GM19193 (cell line): ENCODE data around the gene MLLT6.

Experiments used
- POLR2A ChIP-seq: IDR thresholded peaks from 4 replicates; pipeline ENCODE4 v1.6.1; 2011; ENCODE audit not compliant: insufficient read depth, insufficient read length; ENCODE audit errors: extremely low read depth

Gene MLLT6

DNA sequence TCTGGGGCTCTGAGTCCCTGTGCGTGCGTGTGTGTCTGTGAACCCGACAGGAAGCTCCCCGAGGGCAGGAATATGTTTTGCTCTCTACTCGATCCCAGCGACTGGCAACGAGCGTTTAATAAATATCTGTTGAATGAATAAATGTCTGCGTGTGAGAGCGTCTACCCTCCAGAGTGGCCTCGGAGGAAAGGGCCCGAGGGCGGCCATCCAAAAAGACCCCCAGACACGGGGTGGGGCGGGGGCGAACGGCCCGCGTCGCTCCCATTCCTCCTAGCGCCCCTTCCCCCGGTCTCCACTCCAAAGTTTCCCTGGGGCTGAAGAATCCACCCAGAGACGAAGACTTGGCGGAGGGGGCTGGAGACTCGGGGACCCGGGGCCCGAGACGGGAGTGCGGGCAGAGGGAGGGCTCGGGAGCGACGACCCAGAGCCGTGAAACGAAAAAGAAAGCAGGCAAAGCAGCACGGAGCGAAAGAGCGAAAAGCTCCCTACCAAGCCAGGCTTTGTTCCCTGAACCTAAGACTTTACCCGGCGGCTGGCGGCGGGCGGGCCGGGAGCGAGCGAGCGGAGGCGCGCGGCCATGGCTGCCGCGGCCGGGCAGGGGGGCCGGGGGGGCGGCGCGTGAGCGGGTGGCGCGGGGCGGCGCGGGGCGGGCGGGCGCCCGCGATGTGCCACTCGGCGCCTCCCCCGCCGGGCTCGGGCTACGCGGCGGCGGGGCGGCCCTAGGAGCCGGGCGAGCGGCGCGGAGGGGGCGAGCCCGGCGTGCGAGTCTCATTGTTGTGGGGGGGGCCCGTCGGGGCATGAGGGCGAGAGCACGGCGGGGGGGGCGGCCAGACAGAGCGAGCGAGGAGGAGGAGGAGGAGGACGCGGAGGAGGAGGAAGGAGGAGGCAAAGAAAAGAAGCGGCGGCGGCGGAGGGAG, at the start of gene MLLT6:
Gene MLLT6 (plus strand): TSS at position 668 of the 917 bp plus-strand sequence. CDS start 360 bp downstream, outside the sequence.
- TF ChIP-seq POLR2A, result no peak

DNA sequence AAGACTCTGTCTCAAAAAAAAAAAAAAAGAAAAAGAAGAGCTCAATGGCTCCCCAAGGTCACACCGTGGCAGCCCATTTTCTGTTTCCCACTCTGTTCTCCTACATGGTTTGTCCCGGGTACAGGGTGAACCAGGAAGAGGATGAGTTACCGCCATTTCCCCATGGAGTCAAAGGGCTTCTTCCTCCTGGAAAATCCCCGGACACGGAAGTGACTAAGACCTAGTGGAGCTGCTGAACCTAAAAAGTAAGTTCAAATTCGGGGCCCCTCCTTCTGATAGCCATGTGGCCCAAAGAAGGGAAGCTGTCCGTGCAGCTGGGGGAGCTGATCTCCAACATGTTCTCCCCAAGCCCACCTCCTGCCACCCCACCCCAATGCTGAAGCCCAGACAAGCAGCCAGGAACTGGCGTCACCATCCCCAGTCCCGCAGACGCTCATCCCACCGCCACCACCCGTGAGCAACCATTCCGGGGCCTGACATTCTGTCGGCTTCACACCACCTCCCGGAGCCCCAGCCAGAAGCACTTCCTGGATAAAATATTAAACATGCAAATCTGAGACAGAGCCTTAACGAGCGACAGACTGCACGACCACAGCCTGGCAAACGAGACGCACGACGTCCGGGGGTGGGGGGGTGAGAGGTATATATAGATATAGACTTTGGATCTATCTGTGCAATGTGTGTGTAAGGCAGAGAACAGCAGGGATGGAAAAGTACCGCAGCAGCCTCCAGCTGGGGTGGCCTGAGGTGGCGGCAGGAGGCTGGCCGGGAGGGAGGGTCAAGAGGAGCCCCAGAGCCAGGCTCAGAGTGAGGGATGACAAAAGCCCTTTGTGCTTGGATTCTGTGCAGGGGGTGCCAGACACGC, 47.9 kb upstream of the MLLT6 start:
- TF ChIP-seq POLR2A, result no peak

DNA sequence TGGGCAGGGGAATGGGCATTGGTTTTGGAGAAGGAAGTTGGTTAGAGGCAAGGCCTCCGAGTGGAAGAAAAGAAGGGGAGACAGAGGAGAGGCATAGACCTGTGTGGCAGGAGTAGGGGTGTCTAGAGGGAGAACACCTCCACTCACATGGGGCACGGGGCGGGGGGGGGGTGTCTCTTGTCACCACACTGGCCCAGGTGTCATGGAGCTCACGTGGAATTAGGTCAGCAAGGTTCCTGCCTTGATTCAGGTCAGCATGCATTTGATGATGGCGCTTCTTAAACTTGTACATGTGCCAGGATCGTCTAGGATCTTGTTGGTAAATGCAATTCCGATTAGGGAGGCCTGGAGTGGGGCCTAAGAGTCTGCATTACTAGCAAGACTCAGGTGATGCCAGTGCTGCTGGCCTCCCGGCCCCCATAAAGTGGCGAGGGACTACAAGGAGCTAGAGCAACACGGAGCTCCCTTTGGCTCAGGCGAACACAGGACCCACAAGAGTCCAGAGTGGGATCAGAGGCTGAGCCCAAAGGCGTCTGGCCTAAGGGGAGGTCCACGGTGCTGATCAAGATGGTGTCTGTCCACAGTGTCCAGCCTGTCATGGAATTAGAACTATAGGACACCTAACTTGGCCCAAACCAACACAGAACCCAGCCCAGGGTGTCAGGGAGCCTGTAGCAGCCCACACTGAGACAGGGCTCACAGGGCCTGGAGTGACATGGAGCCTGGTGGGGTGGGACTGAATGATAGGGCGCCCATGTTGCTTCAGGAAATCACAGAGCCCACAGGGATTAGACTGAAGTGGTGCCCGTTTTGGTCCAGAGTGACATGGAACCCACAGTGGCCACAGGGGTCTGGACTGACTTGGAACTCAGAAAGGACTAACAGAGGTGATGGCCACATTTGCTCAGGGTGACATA, 47.0 kb upstream of the MLLT6 start:
- TF ChIP-seq POLR2A, result no peak

- no peak for TF ChIP-seq POLR2A
These were observed 46.2 kb upstream of the MLLT6 start for GRCh38 chr17:38658741-38659345.

- TF ChIP-seq POLR2A, result no peak
These were observed 45.7 kb upstream of the MLLT6 start for GRCh38 chr17:38659415-38659814.

DNA sequence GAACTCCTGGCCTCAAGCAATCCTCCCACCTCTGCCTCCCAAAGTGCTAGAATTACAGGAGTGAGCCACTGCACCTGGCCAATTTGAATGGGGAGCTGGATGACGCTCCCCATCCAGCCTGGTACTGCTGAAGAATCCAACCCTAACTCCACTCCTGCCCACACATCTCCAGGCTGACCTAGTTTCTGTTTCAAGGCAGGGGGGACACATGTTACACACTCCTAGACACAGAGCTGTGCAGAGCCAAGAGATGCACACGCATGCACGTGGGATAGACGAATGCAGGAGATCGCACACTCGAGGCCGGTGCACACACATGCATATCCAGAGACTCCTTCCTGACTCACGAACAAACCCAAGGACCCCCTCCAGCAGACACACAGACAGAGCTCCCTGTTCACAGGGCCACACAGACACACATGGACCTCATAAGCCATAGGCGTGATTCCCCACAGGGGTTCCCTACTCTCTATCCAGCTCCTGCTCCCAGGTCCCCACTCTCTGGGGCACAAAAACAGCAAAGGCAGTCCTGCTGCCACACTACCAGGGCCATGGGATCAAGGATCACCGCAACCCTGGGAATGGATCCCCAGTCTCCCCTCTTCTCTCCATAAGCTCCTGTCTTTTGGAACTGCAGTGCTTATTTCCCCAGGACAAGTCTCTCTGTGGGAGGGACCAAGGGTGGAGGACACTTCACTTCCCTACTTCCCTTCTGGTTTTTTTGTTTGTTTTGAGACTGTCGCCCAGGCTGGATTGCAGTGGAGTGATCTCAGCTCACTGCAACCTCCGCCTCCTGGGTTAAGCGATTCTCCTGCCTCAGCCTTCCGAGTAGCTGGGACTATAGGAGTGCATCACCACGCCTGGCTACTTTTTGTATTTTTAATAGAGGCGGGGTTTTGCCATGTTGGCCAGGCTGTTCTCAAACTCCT, 44.7 kb upstream of the MLLT6 start:
- TF ChIP-seq POLR2A, result no peak

DNA sequence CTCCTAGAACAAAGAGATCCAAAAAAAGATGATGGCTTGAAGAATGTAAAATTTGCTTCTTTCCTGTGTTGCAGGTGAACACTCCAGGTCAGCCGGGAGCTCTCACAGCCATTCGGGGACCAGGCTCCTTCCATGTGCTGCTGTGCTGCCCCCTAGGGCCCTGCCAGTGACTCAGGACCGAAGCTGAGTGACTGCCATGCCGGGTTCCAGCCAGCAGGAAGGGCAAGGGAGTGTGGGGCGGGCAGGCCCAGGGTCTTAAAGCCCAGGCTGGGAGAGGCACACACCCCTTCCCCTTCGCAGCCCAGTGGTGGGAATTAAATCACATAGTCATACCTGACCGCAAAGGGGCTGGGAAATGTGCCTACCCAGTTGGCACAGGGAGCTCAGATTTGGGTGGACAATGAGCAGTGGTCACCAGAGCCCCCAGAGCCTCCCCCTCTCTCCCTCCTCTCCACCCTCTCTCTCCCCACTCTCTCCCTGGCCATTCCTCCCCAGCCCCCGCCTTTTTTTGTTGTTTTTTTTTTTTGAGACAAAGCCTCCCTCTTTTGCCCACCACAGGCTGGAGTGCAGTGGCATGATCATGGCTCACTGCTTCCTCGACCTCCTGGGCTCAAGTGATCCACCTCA, 41.8 kb upstream of the MLLT6 start:
- no peak for TF ChIP-seq POLR2A

DNA sequence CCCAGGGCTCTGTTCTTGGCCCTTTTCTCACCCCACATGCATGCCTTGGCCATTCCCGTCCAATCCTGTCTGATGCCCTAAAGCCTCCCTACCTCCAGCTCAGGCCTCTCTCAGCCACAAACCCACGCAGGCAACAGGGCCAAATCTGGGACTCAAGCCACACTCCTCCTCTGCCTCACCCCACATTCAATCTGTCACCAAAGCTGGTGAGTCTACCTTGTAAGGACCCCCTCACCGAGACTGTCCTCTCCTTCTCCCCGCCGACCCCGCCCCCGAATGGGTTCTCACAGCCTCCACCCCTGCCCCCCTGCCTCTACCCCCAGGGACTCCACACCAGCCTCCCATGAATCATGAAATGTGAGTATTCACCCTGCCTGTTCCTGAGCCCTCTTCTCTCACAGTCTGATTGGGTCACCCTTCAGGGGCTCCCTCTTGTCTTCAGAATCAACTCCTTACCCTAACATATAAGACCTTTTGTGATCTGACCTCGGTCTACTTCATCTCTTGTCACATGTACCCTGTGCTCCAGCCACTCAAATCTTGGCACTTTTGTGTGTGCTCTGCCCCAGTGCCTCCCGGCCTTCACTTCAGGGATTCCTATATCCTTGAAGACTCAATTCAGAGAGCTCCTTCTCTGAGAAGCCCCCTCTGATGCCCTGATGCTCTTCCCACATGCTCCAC, 41.0 kb upstream of the MLLT6 start:
- TF ChIP-seq POLR2A, result no peak

DNA sequence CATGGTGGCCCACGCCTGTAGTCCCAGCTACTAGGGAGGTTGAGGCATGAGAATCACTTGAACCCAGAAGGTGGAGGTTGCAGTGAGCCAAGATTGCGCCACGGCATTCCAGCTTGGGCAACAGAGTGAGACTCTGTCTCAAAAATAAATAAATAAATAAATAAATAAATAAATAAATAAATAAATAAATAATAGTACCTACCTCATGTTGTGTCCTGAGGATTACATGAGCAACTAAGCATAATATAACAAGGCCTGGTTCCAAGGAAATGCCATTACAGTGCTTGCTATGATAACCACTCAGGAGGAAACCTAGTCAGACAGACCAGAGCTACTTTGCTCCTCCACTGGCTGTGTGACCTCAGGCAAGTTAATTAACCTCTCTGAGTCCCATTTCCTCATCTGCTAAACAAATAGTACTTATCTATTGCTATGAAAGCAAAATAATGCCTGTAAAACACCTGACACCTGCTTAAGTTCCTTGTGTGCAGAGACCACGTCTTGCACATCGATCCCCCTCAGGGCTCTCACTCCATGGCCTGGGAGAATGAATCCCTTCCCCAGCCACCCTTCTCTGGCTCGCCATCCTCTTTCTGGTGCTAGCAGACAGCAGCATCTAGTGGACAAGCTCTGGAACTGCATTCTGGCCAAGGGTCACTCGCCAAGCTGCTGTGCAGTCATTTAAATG, 37.8 kb upstream of the MLLT6 start:
- TF ChIP-seq POLR2A, result no peak

DNA sequence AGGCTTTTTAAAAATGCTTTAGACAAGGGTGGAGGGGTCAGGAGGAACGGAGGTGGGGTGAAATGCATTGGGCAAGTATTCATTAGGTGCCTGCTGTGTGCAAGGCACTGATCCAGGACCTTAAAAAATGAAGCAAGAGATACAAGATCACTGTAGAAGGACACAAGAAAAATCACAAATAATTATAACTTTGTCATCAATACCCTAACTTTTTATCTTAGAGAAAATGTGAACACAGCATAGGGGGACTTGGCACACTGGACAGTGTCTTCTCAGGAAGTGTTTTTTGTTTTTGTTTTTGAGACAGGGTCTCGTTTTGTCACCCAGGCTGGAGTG, 37.3 kb upstream of the MLLT6 start:
- no peak for TF ChIP-seq POLR2A

DNA sequence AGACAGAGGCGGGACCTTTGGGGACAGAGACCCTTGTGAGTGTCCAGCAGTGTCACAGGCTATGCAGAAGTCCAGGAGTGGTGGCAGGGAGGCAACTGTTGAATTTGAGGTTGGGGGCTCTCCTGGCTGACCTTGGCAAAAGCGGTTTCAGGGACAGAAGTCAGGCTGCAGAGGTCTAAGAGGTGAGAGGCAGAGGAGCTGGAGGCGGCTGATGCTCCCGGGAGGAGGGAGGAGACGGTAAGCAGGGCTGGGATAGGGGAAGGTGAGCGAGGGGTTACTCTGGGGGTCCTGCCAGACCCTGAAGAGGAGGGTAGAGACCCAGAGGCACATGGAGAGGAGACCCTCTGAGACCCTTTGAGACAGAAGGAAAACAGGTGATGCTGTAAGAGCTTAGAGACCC, 35.6 kb upstream of the MLLT6 start:
- TF ChIP-seq POLR2A, result no peak
